Fibroblast of gingiva (primary cell): Measurements from ENCODE around the gene CYP19A1.

Source experiments
- DNase-seq: peaks from one replicate; pipeline ENCODE4 v3.0.0-alpha.2; 2011; ENCODE audit warnings: low read depth

CYP19A1 gene

GRCh38 chr15:51183076-51183475 is 155.3 kb downstream of the CYP19A1 start:
- no peak for DNase-seq

GRCh38 chr15:51181905-51182304 is 156.5 kb downstream of the CYP19A1 start:
- DNase-seq = no peak

GRCh38 chr15:51181221-51181620 is 157.2 kb downstream of the CYP19A1 start:
- DNase-seq = no peak

GRCh38 chr15:51180534-51180933 is 157.9 kb downstream of the CYP19A1 start:
- DNase-seq = no peak

- DNase-seq = no peak
These were observed 158.4 kb downstream of the CYP19A1 start for GRCh38 chr15:51180011-51180410.

- DNase-seq = peak; percentile 82
These were observed 166.2 kb downstream of the CYP19A1 start for GRCh38 chr15:51172193-51172592.

GRCh38 chr15:51171634-51171932 is 166.8 kb downstream of the CYP19A1 start:
- no peak for DNase-seq

- no peak for DNase-seq
These were observed 167.3 kb downstream of the CYP19A1 start for GRCh38 chr15:51170882-51171633.

GRCh38 chr15:51168700-51169099 is 169.7 kb downstream of the CYP19A1 start:
- no peak for DNase-seq

- no peak for DNase-seq
These were observed 174.6 kb downstream of the CYP19A1 start for GRCh38 chr15:51163843-51164242.

- peak; percentile 63 for DNase-seq
These were observed 175.3 kb downstream of the CYP19A1 start for GRCh38 chr15:51162865-51163762.

GRCh38 chr15:51161491-51162220 is 176.7 kb downstream of the CYP19A1 start:
- DNase-seq = peak; percentile 10

GRCh38 chr15:51160484-51160883 is 177.9 kb downstream of the CYP19A1 start:
- DNase-seq = no peak
